Activated naive CD8-positive, alpha-beta T cell treated with anti-CD3 and anti-CD28 coated beads, Interleukin-2, amount 50 U/mL, for 24 hours (primary cell): ENCODE data around the gene LAYN.

Experiments used
- ATAC-seq: fragments of 150-1000 bp; cut with Tn5 transposase; one replicate; pipeline ENCODE4 v1.10.0; 2021
- DNase-seq: peaks from one replicate; pipeline ENCODE4 v3.0.0; 2021
- H3K27ac Mint-ChIP-seq: one replicate; pipeline ENCODE4 v1.8.0; 2021; ENCODE audit warnings: mild to moderate bottlenecking, mixed read lengths
- H3K27me3 Mint-ChIP-seq: one replicate; pipeline ENCODE4 v1.8.0; 2021; ENCODE audit warnings: mixed read lengths
- H3K36me3 Mint-ChIP-seq: one replicate; pipeline ENCODE4 v1.8.0; 2021; ENCODE audit warnings: low read depth, mixed read lengths
- H3K4me1 Mint-ChIP-seq: one replicate; pipeline ENCODE4 v1.8.0; 2021; ENCODE audit warnings: mixed read lengths
- H3K4me3 Mint-ChIP-seq: one replicate; pipeline ENCODE4 v1.8.0; 2021; ENCODE audit warnings: mild to moderate bottlenecking, moderate library complexity, mixed read lengths
- H3K9me3 Mint-ChIP-seq: one replicate; pipeline ENCODE4 v1.8.0; 2021; ENCODE audit warnings: mixed read lengths

LAYN gene

GRCh38 chr11:111523343-111523742 is 17.2 kb upstream of the LAYN start:
- H3K36me3 Mint-ChIP-seq, result no peaks in the 10 kb centered on the region
- H3K27ac Mint-ChIP-seq, result peak overlapping the region; percentile 1
- H3K27me3 Mint-ChIP-seq, result no peaks in the 10 kb centered on the region
- peaks cover 83% of the 10 kb centered on the region for H3K4me1 Mint-ChIP-seq
- no peaks in the 10 kb centered on the region for H3K9me3 Mint-ChIP-seq
- DNase-seq (no peak), ATAC-seq (peak; percentile 65)
- H3K4me3 Mint-ChIP-seq, result no peak overlapping the region

- H3K4me1 Mint-ChIP-seq, result peaks cover 84% of the 10 kb centered on the region
- DNase-seq (no peak), ATAC-seq (no peak)
- no peak overlapping the region for H3K4me3 Mint-ChIP-seq
- H3K36me3 Mint-ChIP-seq, result no peaks in the 10 kb centered on the region
- no peaks in the 10 kb centered on the region for H3K27me3 Mint-ChIP-seq
- H3K9me3 Mint-ChIP-seq, result no peaks in the 10 kb centered on the region
- H3K27ac Mint-ChIP-seq, result no peak overlapping the region
Observed at GRCh38 chr11:111524056-111524455, 16.5 kb upstream of the LAYN start.

GRCh38 chr11:111525456-111525855 is 15.1 kb upstream of the LAYN start:
- Mint-ChIP-seq H3K27me3 (no peaks in the 10 kb centered on the region), H3K27ac (no peak overlapping the region), H3K4me3 (no peak overlapping the region), H3K36me3 (no peaks in the 10 kb centered on the region), H3K4me1 (peaks cover 85% of the 10 kb centered on the region), H3K9me3 (no peaks in the 10 kb centered on the region)
- ATAC-seq (no peak), DNase-seq (no peak)

- peak overlapping the region; percentile 59 for H3K27ac Mint-ChIP-seq
- no peaks in the 10 kb centered on the region for H3K36me3 Mint-ChIP-seq
- no peaks in the 10 kb centered on the region for H3K9me3 Mint-ChIP-seq
- H3K4me3 Mint-ChIP-seq, result peak overlapping the region; percentile 25
- no peaks in the 10 kb centered on the region for H3K27me3 Mint-ChIP-seq
- no peak for DNase-seq
- ATAC-seq, result peak; percentile 82
- peaks cover 80% of the 10 kb centered on the region for H3K4me1 Mint-ChIP-seq
Observed at GRCh38 chr11:111526501-111526900, 14.0 kb upstream of the LAYN start.

DNA sequence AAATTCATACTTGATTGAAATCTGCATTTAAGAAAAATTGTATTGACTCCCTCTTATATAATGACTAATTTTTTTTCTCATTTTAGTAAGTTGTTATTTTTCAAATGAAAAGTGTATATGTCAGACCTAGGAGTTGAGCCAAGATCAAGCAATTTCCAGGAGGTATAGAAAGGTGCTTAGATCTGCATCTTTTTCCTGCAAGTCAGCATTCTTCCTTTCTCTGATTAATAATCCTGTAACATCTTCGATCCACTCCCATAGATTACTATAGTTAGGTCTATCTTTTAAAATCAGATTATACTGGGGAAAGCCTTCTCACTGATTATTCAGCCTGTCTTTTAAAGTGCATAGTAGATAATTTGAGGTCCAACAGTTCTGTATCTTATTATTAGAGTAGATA is 13.2 kb upstream of the LAYN start:
- no peaks in the 10 kb centered on the region for H3K36me3 Mint-ChIP-seq
- peaks cover 80% of the 10 kb centered on the region for H3K4me1 Mint-ChIP-seq
- no peaks in the 10 kb centered on the region for H3K27me3 Mint-ChIP-seq
- no peak for ATAC-seq
- no peak overlapping the region for H3K4me3 Mint-ChIP-seq
- H3K27ac Mint-ChIP-seq, result no peak overlapping the region
- H3K9me3 Mint-ChIP-seq, result no peaks in the 10 kb centered on the region
- DNase-seq, result no peak

- H3K4me3 Mint-ChIP-seq, result no peak overlapping the region
- no peaks in the 10 kb centered on the region for H3K9me3 Mint-ChIP-seq
- no peak for ATAC-seq
- no peaks in the 10 kb centered on the region for H3K36me3 Mint-ChIP-seq
- DNase-seq, result no peak
- peak overlapping the region; percentile 81 for H3K27ac Mint-ChIP-seq
- peaks cover 76% of the 10 kb centered on the region for H3K4me1 Mint-ChIP-seq
- H3K27me3 Mint-ChIP-seq, result no peaks in the 10 kb centered on the region
Observed at GRCh38 chr11:111528557-111528956, 12.0 kb upstream of the LAYN start.

GRCh38 chr11:111530091-111530490 is 10.4 kb upstream of the LAYN start:
- DNase-seq (no peak), ATAC-seq (no peak)
- H3K4me3 Mint-ChIP-seq, result no peak overlapping the region
- no peaks in the 10 kb centered on the region for H3K36me3 Mint-ChIP-seq
- H3K9me3 Mint-ChIP-seq, result no peaks in the 10 kb centered on the region
- peaks cover 3% of the 10 kb centered on the region for H3K27me3 Mint-ChIP-seq
- H3K4me1 Mint-ChIP-seq, result peaks cover 72% of the 10 kb centered on the region
- no peak overlapping the region for H3K27ac Mint-ChIP-seq

- Mint-ChIP-seq H3K4me1 (peaks cover 63% of the 10 kb centered on the region), H3K4me3 (peak overlapping the region; percentile 27), H3K36me3 (no peaks in the 10 kb centered on the region), H3K9me3 (no peaks in the 10 kb centered on the region), H3K27ac (peak overlapping the region; percentile 10), H3K27me3 (peaks cover 8% of the 10 kb centered on the region)
- DNase-seq (no peak), ATAC-seq (peak; percentile 39)
Observed at GRCh38 chr11:111531136-111531535, 9.4 kb upstream of the LAYN start.

DNA sequence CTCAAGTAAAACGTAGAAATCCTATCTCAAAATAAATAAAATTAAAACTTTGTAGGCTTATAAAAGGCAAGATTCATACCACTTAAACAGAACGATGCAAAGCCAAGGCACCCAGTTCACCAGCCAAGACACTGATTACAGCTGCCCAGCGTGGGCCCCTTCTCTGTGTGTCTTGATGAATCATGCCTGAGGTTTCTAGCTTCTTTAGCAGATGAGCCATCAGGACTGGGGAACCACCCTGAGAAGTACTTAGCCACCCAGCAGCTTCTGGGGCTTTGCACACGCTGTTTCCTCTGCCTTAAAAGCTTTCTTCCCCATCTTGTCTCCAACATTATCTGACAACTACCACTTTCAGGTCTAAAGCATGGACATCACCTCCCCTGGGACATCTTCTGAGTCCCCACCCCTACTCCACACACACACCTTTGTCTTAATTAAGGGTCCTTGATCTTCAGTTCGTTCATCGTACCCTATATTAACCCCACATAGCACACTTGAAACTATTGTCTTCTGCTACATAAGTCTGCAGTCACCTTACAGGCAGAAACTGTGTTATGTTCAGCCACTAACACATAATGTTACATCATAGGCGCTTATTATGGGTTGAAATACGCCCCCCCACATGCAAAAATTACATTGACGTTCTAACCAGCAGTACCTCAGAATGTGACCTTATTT is 8.7 kb upstream of the LAYN start:
- peak; percentile 69 for DNase-seq
- Mint-ChIP-seq H3K27ac (peak overlapping the region; percentile 96), H3K4me1 (peaks cover 57% of the 10 kb centered on the region), H3K36me3 (no peaks in the 10 kb centered on the region), H3K9me3 (no peaks in the 10 kb centered on the region), H3K27me3 (peaks cover 8% of the 10 kb centered on the region), H3K4me3 (peak overlapping the region; percentile 59)
- peak; percentile 99 for ATAC-seq

DNA sequence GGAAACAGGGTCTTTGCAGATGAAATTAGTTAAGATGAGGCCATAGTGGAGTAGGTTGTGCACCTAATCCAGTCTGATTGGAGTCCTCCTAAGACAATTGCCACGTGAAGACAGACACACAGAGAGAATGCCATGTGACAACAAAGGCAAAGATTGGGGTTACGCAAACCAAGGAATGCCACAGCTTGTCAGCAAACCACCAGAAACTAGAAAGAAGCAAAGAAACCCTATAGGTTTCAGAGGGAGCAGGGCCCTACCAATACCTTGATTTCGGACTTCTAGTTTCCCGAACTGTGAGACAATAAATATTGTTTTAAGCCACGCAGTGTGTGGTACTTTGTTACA is 8.2 kb upstream of the LAYN start:
- Mint-ChIP-seq H3K4me3 (peak overlapping the region; percentile 59), H3K27ac (peak overlapping the region; percentile 96), H3K9me3 (no peaks in the 10 kb centered on the region), H3K4me1 (peaks cover 55% of the 10 kb centered on the region), H3K27me3 (peaks cover 8% of the 10 kb centered on the region), H3K36me3 (no peaks in the 10 kb centered on the region)
- DNase-seq (no peak), ATAC-seq (peak; percentile 33)

DNA sequence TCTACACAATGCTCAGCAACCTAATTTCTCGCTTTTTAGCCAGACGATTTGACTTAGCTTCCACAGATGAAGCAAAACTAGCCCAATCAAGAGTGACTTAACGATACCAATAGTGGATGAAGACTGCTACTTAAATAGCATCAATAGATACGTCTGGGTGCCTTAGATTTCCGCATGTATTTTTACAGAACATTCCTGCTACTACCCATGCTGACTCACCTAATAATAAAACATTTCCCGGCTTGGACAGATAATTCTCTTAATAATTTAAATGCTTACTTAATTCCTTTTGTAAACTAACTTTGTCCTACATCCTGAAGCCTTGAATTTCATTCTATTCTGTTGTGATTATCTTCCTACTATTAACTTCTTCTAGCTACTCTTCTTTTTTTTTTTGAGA is 5.2 kb upstream of the LAYN start:
- Mint-ChIP-seq H3K27ac (no peak overlapping the region), H3K9me3 (peaks cover 6% of the 10 kb centered on the region), H3K4me3 (no peak overlapping the region), H3K36me3 (peaks cover 3% of the 10 kb centered on the region), H3K27me3 (peaks cover 30% of the 10 kb centered on the region), H3K4me1 (peaks cover 58% of the 10 kb centered on the region)
- DNase-seq (no peak), ATAC-seq (no peak)

GRCh38 chr11:111537336-111537860 is 3.1 kb upstream of the LAYN start:
- Mint-ChIP-seq H3K36me3 (peaks cover 3% of the 10 kb centered on the region), H3K27me3 (peaks cover 40% of the 10 kb centered on the region), H3K4me1 (peaks cover 58% of the 10 kb centered on the region), H3K27ac (no peak overlapping the region), H3K9me3 (peaks cover 6% of the 10 kb centered on the region), H3K4me3 (no peak overlapping the region)
- no peak for DNase-seq
- no peak for ATAC-seq

DNA sequence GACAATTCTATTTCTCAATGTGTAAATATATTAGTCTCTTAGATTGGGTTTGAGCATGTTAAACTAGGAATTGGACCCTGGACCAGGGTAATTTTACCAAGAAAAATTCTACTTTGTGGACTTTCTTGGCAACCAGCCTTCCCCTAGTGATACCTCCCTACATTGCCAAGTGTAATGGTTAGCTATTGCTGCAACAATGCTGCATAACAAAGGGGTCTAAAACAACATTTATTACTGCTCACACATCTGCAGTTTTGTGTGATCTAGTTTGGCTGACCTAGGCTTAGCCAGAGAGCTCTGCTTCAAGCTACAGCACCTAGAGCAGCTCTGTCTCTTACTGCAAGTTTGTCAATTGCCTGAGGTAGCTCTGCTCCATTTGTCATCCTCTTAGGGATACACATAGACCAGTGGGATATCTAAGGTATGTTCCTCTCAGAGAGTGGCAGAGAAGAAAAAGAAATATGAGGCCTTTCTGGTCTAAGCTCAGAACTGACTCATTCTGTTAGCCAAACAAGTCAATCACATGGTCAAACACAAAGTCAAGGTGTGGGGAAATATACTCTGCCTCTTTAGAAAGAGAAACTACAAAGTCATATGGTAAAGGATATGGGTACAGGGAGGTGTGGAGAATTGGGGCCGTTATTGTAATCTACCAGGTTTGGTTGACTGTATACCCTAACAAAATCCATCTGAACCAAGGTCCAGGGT is 2.0 kb upstream of the LAYN start:
- peak overlapping the region; percentile 87 for H3K27ac Mint-ChIP-seq
- peak overlapping the region; percentile 89 for H3K4me3 Mint-ChIP-seq
- peak; percentile 61 for ATAC-seq
- H3K4me1 Mint-ChIP-seq, result peaks cover 64% of the 10 kb centered on the region
- peaks cover 7% of the 10 kb centered on the region for H3K36me3 Mint-ChIP-seq
- peaks cover 6% of the 10 kb centered on the region for H3K9me3 Mint-ChIP-seq
- DNase-seq, result no peak
- peaks cover 45% of the 10 kb centered on the region for H3K27me3 Mint-ChIP-seq

DNA sequence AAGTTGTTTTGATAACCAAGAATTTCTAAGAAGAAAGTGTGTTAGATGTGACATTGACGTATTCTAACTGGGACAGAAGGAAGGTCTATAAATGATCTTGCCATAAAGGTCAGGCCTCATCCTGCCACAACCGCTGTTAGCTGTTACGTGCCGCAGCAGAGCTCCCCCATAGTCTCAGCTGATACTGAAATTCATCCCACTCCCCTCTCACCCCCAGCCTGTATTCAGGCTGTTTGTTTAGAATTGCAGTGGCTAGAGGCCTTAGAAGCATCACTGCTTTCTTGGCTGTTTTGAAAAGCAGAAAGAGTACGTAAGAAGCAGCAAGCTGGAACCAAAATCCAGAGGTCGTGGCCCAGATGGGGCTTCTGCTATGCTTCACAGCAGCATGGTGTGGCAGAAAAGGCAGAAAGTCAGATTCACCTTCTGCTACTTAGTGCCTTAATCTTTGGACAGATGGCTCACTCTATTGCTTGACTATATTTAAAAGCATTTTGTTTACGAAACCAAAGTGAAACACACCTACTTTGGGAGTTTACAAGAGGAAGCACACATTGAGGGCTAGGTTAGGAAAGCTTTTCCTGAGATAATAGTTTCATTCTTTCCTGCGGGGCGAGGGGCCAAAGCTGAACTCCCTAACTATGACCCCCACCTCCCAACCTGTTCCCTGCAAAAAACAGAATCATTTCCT is 950 bp upstream of the LAYN start:
- peak; percentile 79 for ATAC-seq
- H3K36me3 Mint-ChIP-seq, result peaks cover 12% of the 10 kb centered on the region
- DNase-seq, result peak; percentile 61
- H3K27me3 Mint-ChIP-seq, result peaks cover 45% of the 10 kb centered on the region
- peak overlapping the region; percentile 87 for H3K27ac Mint-ChIP-seq
- peaks cover 66% of the 10 kb centered on the region for H3K4me1 Mint-ChIP-seq
- peak overlapping the region; percentile 89 for H3K4me3 Mint-ChIP-seq
- peaks cover 6% of the 10 kb centered on the region for H3K9me3 Mint-ChIP-seq

DNA sequence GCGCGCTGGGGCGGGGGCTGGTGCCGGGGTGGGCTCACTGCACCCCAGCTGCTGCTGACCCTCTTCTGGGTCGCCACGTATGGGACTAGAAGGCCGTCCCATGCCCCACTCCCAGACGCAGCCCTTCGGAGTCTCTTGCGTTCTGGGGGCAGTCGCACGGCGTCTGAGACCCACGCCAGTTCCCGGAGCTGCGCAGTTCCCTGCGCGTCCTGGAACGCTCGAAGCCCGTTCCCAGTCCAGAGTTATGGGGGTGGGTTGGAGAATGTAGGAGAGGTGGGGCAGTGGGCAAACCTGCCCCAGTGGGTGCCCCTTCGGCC is 375 bp downstream of the LAYN start:
- peaks cover 21% of the 10 kb centered on the region for H3K36me3 Mint-ChIP-seq
- ATAC-seq, result no peak
- H3K4me1 Mint-ChIP-seq, result peaks cover 60% of the 10 kb centered on the region
- H3K27me3 Mint-ChIP-seq, result peaks cover 37% of the 10 kb centered on the region
- peaks cover 6% of the 10 kb centered on the region for H3K9me3 Mint-ChIP-seq
- no peak overlapping the region for H3K27ac Mint-ChIP-seq
- DNase-seq, result peak; percentile 23
- peak overlapping the region; percentile 89 for H3K4me3 Mint-ChIP-seq
